ENCODE measurements around the gene PDE9A.

DNA sequence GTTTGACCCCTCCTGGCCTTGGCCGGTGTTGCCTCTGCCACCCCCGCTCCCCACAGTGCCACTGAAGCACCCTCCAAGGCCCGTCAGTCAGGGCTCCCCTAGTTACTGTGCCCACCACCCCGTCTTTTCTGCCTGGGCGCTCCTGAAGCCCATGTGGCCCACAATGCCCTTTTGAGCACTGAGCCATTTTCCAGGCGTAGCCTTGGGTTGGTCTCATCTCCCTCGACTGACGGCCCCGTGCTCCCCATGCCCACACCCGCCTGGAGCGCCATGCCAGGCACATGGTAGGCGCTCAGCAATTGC, 118.0 kb downstream of the PDE9A start:
- TF ChIP-seq EZH2 (optimal IDR thresholded peaks at IDR 0.05; ENCODE audit: low read depth, low read length) (no peak), EZH2phosphoT487 (IDR thresholded peaks at IDR 0.05; ENCODE audit: low read length) (no peak)
- TF ChIP-seq, protein P1, sequence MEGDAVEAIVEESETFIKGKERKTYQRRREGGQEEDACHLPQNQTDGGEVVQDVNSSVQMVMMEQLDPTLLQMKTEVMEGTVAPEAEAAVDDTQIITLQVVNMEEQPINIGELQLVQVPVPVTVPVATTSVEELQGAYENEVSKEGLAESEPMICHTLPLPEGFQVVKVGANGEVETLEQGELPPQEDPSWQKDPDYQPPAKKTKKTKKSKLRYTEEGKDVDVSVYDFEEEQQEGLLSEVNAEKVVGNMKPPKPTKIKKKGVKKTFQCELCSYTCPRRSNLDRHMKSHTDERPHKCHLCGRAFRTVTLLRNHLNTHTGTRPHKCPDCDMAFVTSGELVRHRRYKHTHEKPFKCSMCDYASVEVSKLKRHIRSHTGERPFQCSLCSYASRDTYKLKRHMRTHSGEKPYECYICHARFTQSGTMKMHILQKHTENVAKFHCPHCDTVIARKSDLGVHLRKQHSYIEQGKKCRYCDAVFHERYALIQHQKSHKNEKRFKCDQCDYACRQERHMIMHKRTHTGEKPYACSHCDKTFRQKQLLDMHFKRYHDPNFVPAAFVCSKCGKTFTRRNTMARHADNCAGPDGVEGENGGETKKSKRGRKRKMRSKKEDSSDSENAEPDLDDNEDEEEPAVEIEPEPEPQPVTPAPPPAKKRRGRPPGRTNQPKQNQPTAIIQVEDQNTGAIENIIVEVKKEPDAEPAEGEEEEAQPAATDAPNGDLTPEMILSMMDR (IDR thresholded peaks at IDR 0.05; ENCODE audit: low read length) = no peak
